AG04449 (cell line): Measurements from ENCODE around the gene SMIM29.
"Not testable (repeated sequence)": the region's sequence is repeated elsewhere in the genome, so short reads cannot be mapped to it uniquely, and the experiment has no call there.

Experiments used
- CTCF ChIA-PET: fragments of 350-600 bp; formaldehyde crosslinking; extraction: SDS; loops from one replicate; lab custom pipeline; 2021; ENCODE audit warnings: antibody characterized with exemption; lab: Yijun Ruan, JAX
- POLR2A ChIA-PET: fragments of 400-600, 350-600 bp; formaldehyde crosslinking; extraction: SDS; loops from one replicate; lab custom pipeline; 2020; ENCODE audit warnings: antibody characterized with exemption, inconsistent platforms; lab: Yijun Ruan, JAX
- DNase-seq: peaks from one replicate; pipeline ENCODE4 v3.0.0-alpha.2; 2010; ENCODE audit warnings: low read depth, low spot score
- H3K4me3 ChIP-seq: 2 replicates; pipeline ENCODE4 v1.5.1; 2011; ENCODE audit warnings: low read depth, mild to moderate bottlenecking, control low read depth, low read length
- CTCF ChIP-seq: IDR thresholded peaks from one replicate; pipeline ENCODE4 v1.5.1; 2011; ENCODE audit warnings: mild to moderate bottlenecking, moderate library complexity, low read length, control low read depth, inconsistent platforms; ENCODE audit not compliant: insufficient read depth; ENCODE audit errors: missing control alignments

Gene SMIM29

GRCh38 chr6:34272013-34272926 lies 23.5 kb upstream of the SMIM29 start:
- POLR2A ChIA-PET: interaction anchor here (0.7 kb wide), 1 partner anchor 681 kb away, joined by 3 read pairs; no protein-coding TSS in a partner anchor
- no peak for DNase-seq

GRCh38 chr6:34269658-34270341 lies 21.0 kb upstream of the SMIM29 start:
- CTCF ChIA-PET: interaction anchor here (0.6 to 1.3 kb wide), 2 partner anchors 14 to 20 kb away, joined by 3 read pairs; no protein-coding TSS in a partner anchor
- DNase-seq, POLR2A ChIA-PET, H3K4me3 ChIP-seq: not testable (repeated sequence)

More at GRCh38 chr6:34272013-34272926, 23.5 kb upstream of the SMIM29 start:
- TF ChIP-seq CTCF: no peak
- CTCF ChIA-PET: interaction anchor here (0.6 to 0.9 kb wide), 2 partner anchors 9 to 121 kb away, joined by 3 to 4 read pairs; no protein-coding TSS in a partner anchor
- no peak overlapping the region for H3K4me3 ChIP-seq

GRCh38 chr6:34269132-34269531 lies 20.3 kb upstream of the SMIM29 start:
- DNase-seq, H3K4me3 ChIP-seq, CTCF ChIA-PET, POLR2A ChIA-PET: not testable (repeated sequence)

- ChIA-PET CTCF (interaction anchor here (3.9 kb wide), 1 partner anchor 18 kb away, joined by 17 read pairs; the partner anchor contains the start of gene SMIM29), POLR2A (no interaction called here)
- TF ChIP-seq CTCF: no peak
- no peak overlapping the region for H3K4me3 ChIP-seq
- no peak for DNase-seq
Observed at GRCh38 chr6:34267746-34268145, 18.9 kb upstream of the SMIM29 start.

- CTCF ChIA-PET: interaction anchor here (0.9 kb wide), 1 partner anchor 15 kb away, joined by 3 read pairs; the partner anchor contains the start of gene SMIM29
- DNase-seq, H3K4me3 ChIP-seq, POLR2A ChIA-PET: not testable (repeated sequence)
Observed at GRCh38 chr6:34263484-34263883, 14.7 kb upstream of the SMIM29 start.

GRCh38 chr6:34260576-34261267 lies 11.9 kb upstream of the SMIM29 start:
- ChIA-PET CTCF (interaction anchor here (0.8 to 1.0 kb wide), 2 partner anchors 10 to 11 kb away, joined by 3 to 5 read pairs; partner anchors contain the start of gene SMIM29), POLR2A (no interaction called here)
- TF ChIP-seq CTCF: no peak

GRCh38 chr6:34259529-34260069 lies 10.8 kb upstream of the SMIM29 start:
- ChIA-PET POLR2A (no interaction called here), CTCF (interaction anchor here (0.8 kb wide), 1 partner anchor 10 kb away, joined by 3 read pairs; no protein-coding TSS in a partner anchor)
- no peak for TF ChIP-seq CTCF
- no peak overlapping the region for H3K4me3 ChIP-seq
- DNase-seq: no peak

More at GRCh38 chr6:34260576-34261267, 11.9 kb upstream of the SMIM29 start:
- H3K4me3 ChIP-seq: no peak overlapping the region
- no peak for DNase-seq

- DNase-seq, CTCF ChIA-PET, POLR2A ChIA-PET, H3K4me3 ChIP-seq: not testable (repeated sequence)
Observed at GRCh38 chr6:34252395-34252794, 3.6 kb upstream of the SMIM29 start.
